K562 (cell line): Measurements from ENCODE around the gene ACP5. TPM values are rescaled to one million over a fixed set of nuclear protein-coding genes. Genes with fewer than 3 reads are reported as not detected.

Experiments
- CHD2 ChIP-seq: IDR thresholded peaks from 2 replicates; pipeline ENCODE4 v1.6.1; 2011; ENCODE audit warnings: low read depth, low read length
- CHD4 ChIP-seq: fragments of 200-600 bp; sonication (generic); IDR thresholded peaks from 3 replicates; pipeline ENCODE4 v1.6.1; 2012; ENCODE audit warnings: low read depth, mild to moderate bottlenecking, mixed read lengths, low read length, inconsistent platforms; ENCODE audit not compliant: insufficient read depth, insufficient replicate concordance, poor library complexity, severe bottlenecking
- HDAC6 ChIP-seq: IDR thresholded peaks from 2 replicates; pipeline ENCODE4 v1.6.1; 2012; ENCODE audit warnings: low read depth, mild to moderate bottlenecking, control low read depth, inconsistent platforms, low read length, moderate library complexity
- KAT7 ChIP-seq: sonication (generic); formaldehyde crosslinking; IDR thresholded peaks from 2 replicates; pipeline ENCODE4 v1.8.0; 2022; ENCODE audit warnings: missing genetic modification reagents, mild to moderate bottlenecking, borderline replicate concordance
- KDM1A ChIP-seq, 2 experiments: fragments of 450-650 bp; IDR thresholded peaks; 2 replicates each; pipeline ENCODE4 v1.6.1; 2016; ENCODE audit warnings: mild to moderate bottlenecking in 2 of 2
- MGA ChIP-seq: fragments of 450-650 bp; IDR thresholded peaks from 2 replicates; pipeline ENCODE4 v1.6.1; 2016; ENCODE audit warnings: mild to moderate bottlenecking, moderate library complexity
- PTRF ChIP-seq: fragments of 450-650 bp; IDR thresholded peaks from 2 replicates; pipeline ENCODE4 v1.6.1; 2016; ENCODE audit warnings: mild to moderate bottlenecking, missing genetic modification characterization, missing compliant biosample characterization
- RAD21 ChIP-seq, 2 experiments: fragments of 250-450 bp in 1 of 2; fragments of 450-650 bp in 1 of 2; sonication (Bioruptor Pico) in 1 of 2; formaldehyde crosslinking in 1 of 2; IDR thresholded peaks in 1 of 2; conservative IDR thresholded peaks in 1 of 2; 2 replicates each; pipeline versions ENCODE4 v1.4.0 to v1.8.0; 2020 to 2022; ENCODE audit warnings: mild to moderate bottlenecking in 2 of 2, moderate library complexity in 1 of 2
- ZBTB2 ChIP-seq: fragments of 450-650 bp; IDR thresholded peaks from 2 replicates; pipeline ENCODE4 v1.6.1; 2016; ENCODE audit warnings: antibody characterized with exemption
- ZBTB8A ChIP-seq: fragments of 450-650 bp; IDR thresholded peaks from 2 replicates; pipeline ENCODE4 v1.6.1; 2018; ENCODE audit warnings: mild to moderate bottlenecking, moderate library complexity; ENCODE audit not compliant: partially characterized antibody
- ZFX ChIP-seq: sonication (generic); formaldehyde crosslinking; IDR thresholded peaks from 2 replicates; pipeline ENCODE4 v1.8.0; 2022; ENCODE audit warnings: mild to moderate bottlenecking, missing genetic modification reagents, moderate library complexity
- ZNF76 ChIP-seq: fragments of 250-450 bp; sonication (Bioruptor Pico); IDR thresholded peaks from 2 replicates; pipeline ENCODE4 v1.4.0; 2020; ENCODE audit warnings: mild to moderate bottlenecking, moderate library complexity, borderline replicate concordance
- ZNF764 ChIP-seq: fragments of 250-450 bp; sonication (Bioruptor Pico); IDR thresholded peaks from 2 replicates; pipeline ENCODE4 v1.4.0; 2020; ENCODE audit warnings: low read depth, mild to moderate bottlenecking, moderate library complexity
- polyA plus RNA-seq, 8 experiments: library from polyadenylated mRNA; depleted of rRNA in 4 of 8; stranded (reverse) in 5 of 8; unstranded in 3 of 8; fragments of >200 nt; fragmentation: Nextera tagmentation in 2 of 8; fragmentation: Illumina TruSeq in 1 of 8; extraction: Ambion mirVana in 2 of 8; extraction: Trizol in 1 of 8; gene quantifications; 2 replicates each; pipeline versions ENCODE4 v1.2.1 to v1.2.3, GENCODE V29; 2011 to 2014; ENCODE audit warnings: inconsistent platforms in 1 of 8, missing spikeins in 1 of 8
- total RNA-seq, 7 experiments: library from RNA; depleted of rRNA in 6 of 7; stranded (reverse); fragments of >200 nt in 6 of 7; fragmentation: Illumina TruSeq in 2 of 7; extraction: Trizol in 2 of 7; gene quantifications; 2 replicates each; pipeline versions ENCODE4 v1.2.1 to v1.2.3, GENCODE V29; 2011 to 2021; ENCODE audit warnings: low replicate concordance in 1 of 7
- TF ChIP-seq, protein P1 (sequence below): fragments of 450-650 bp; IDR thresholded peaks from 2 replicates; pipeline ENCODE4 v1.6.1; 2014; ENCODE audit warnings: low read depth, mild to moderate bottlenecking, moderate library complexity, borderline replicate concordance

Gene ACP5
- total and polyA plus RNA-seq, 9 of the 15 experiments (the other 6 are each of a cell fraction or from before 2014, with no cell fraction given) = 0.06 to 1.1 (median 0.31) TPM; not detected in 1

DNA sequence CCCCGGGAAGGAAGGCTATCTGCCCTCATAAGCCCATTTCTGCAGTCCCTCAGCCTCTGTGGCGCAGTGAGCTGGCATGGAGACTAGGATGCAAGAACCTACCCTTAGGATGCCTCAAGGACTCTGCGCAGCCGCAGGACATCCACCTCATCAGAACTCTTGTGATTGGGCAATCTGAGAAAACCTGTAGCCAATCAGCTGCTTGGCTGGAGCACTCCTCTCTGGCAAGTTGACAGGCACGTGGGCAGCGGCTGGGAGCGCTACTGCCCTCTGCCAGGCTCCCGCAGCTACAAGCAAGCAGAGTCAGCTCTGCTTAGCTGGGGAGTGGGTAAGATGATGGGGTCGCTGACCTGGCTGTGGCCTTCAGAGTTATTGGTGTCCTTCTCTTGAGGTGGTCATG is 47.0 kb downstream of the ACP5 start (continued):
- TF ChIP-seq ZNF764 (CRISPR knock-in tag) = no peak
- peak; percentile 76; the same call in 1 of the 2 replicates for TF ChIP-seq ZBTB2
- TF ChIP-seq PTRF (tag) = no peak
- peak; percentile 72 for TF ChIP-seq MGA
- TF ChIP-seq ZBTB8A = no peak
- TF ChIP-seq KAT7 (CRISPR knock-in tag) = no peak
- peak in 1 of 2 experiments; percentile 56; a peak in 2 of 4 replicates for TF ChIP-seq KDM1A (IDR thresholded peaks at IDR 0.05)
- no peak for TF ChIP-seq ZNF76 (CRISPR knock-in tag)
- TF ChIP-seq HDAC6 = no peak
- TF ChIP-seq CHD4 = no peak
- TF ChIP-seq CHD2 = no peak
- no peak for TF ChIP-seq ZFX (CRISPR knock-in tag)
- TF ChIP-seq, protein P1, sequence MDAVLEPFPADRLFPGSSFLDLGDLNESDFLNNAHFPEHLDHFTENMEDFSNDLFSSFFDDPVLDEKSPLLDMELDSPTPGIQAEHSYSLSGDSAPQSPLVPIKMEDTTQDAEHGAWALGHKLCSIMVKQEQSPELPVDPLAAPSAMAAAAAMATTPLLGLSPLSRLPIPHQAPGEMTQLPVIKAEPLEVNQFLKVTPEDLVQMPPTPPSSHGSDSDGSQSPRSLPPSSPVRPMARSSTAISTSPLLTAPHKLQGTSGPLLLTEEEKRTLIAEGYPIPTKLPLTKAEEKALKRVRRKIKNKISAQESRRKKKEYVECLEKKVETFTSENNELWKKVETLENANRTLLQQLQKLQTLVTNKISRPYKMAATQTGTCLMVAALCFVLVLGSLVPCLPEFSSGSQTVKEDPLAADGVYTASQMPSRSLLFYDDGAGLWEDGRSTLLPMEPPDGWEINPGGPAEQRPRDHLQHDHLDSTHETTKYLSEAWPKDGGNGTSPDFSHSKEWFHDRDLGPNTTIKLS = no peak
- no peak for TF ChIP-seq RAD21 (CRISPR knock-in tag; conservative IDR thresholded peaks at IDR 0.05 in 1 of 2, IDR thresholded peaks at IDR 0.05 in 1 of 2)
